GM21447 (cell line): ENCODE data around the gene LTB4R.

ENCODE experiments used
- ATAC-seq: cut with Tn5 transposase; IDR thresholded peaks from one replicate; pipeline ENCODE4 v1.9.1; 2021; ENCODE audit not compliant: unreplicated experiment

LTB4R gene

GRCh38 chr14:24310646-24311604, at the start of gene LTB4R:
TSS of gene LTB4R (plus strand) at chr14:24311502. CDS start at chr14:24315652, 4,150 bp downstream.
- peak; percentile 58 for ATAC-seq

GRCh38 chr14:24261969-24262327, 49.4 kb upstream of the LTB4R start:
- no peak for ATAC-seq

- ATAC-seq = no peak
Measured at GRCh38 chr14:24262821-24263733, 48.2 kb upstream of the LTB4R start, which contains the start of gene TGM1. TSS of gene TGM1 (minus strand) at chr14:24263177. CDS start at chr14:24262352, 825 bp downstream.

- ATAC-seq = no peak
Measured at GRCh38 chr14:24263848-24264247, 47.5 kb upstream of the LTB4R start.

GRCh38 chr14:24264298-24264697, 47.0 kb upstream of the LTB4R start:
- ATAC-seq = no peak

GRCh38 chr14:24266344-24267244, 44.7 kb upstream of the LTB4R start:
- ATAC-seq = no peak

GRCh38 chr14:24267516-24267915, 43.8 kb upstream of the LTB4R start:
- no peak for ATAC-seq

- ATAC-seq = no peak
Measured at GRCh38 chr14:24268225-24268624, 43.1 kb upstream of the LTB4R start.

GRCh38 chr14:24269368-24269767, 41.9 kb upstream of the LTB4R start:
- no peak for ATAC-seq

GRCh38 chr14:24269910-24270536, 41.3 kb upstream of the LTB4R start:
- no peak for ATAC-seq

- no peak for ATAC-seq
Measured at GRCh38 chr14:24270537-24271133, 40.7 kb upstream of the LTB4R start.

- peak; percentile 76 for ATAC-seq
Measured at GRCh38 chr14:24271134-24271833, 40.0 kb upstream of the LTB4R start, which contains the start of gene RABGGTA. TSS of gene RABGGTA (minus strand) at chr14:24271597. CDS start at chr14:24271115, 482 bp downstream.

- no peak for ATAC-seq
Measured at GRCh38 chr14:24271834-24272263, 39.5 kb upstream of the LTB4R start.

GRCh38 chr14:24272467-24272866, 38.8 kb upstream of the LTB4R start:
- no peak for ATAC-seq

- ATAC-seq = no peak
Measured at GRCh38 chr14:24273422-24273998, 37.8 kb upstream of the LTB4R start.

GRCh38 chr14:24274101-24274543, 37.2 kb upstream of the LTB4R start:
- peak; percentile 50 for ATAC-seq

- ATAC-seq = no peak
Measured at GRCh38 chr14:24277071-24277470, 34.2 kb upstream of the LTB4R start.

GRCh38 chr14:24277606-24278321, 33.5 kb upstream of the LTB4R start:
- ATAC-seq = no peak
